Stimulated activated CD4-positive, alpha-beta T cell treated with anti-CD3 and anti-CD28 coated beads, TNF-alpha, amount 100 ng/mL, for 48 hours (primary cell): ENCODE results near the gene RAB35.

ENCODE experiments used
- DNase-seq, 3 donors: peaks; one replicate each; pipeline ENCODE4 v3.0.0-alpha.2; 2020; ENCODE audit warnings: low read depth in 3 of 3

The RAB35 gene

DNA sequence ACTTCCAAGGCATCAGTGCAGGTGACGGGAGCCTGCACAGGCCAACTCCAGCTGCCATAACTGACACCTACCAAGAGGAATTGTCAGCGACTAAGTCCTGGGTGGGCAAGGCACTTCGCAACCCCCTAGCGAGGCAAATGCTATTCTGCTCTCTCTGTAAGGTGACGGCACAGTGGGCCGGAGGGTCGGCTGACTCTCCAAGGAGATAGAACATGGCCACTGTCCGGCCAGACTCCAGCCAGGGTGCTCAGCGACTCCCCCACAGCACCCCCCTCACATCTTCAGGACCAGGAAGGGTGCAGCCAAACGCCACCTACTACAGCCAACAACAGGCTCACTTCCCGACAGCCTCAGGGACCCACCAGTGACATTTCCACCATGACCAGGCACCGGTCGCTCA lies 13.2 kb downstream of the RAB35 start:
- DNase-seq: no peak

DNA sequence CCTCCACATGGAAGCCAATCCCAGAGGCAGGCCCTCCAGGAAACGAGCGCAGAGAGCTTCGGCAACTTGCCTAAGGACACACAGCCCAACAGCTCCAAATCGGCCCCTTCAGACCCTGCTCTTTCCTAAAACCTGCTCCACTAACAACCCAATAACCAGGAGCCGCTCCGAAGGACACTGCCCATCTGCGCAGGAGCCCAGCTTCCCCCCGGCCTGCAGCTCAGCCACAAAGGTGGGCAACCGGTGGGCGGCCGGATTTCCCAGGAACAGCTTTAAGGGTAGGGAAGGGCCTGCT lies 13.6 kb downstream of the RAB35 start:
- DNase-seq: no peak

DNA sequence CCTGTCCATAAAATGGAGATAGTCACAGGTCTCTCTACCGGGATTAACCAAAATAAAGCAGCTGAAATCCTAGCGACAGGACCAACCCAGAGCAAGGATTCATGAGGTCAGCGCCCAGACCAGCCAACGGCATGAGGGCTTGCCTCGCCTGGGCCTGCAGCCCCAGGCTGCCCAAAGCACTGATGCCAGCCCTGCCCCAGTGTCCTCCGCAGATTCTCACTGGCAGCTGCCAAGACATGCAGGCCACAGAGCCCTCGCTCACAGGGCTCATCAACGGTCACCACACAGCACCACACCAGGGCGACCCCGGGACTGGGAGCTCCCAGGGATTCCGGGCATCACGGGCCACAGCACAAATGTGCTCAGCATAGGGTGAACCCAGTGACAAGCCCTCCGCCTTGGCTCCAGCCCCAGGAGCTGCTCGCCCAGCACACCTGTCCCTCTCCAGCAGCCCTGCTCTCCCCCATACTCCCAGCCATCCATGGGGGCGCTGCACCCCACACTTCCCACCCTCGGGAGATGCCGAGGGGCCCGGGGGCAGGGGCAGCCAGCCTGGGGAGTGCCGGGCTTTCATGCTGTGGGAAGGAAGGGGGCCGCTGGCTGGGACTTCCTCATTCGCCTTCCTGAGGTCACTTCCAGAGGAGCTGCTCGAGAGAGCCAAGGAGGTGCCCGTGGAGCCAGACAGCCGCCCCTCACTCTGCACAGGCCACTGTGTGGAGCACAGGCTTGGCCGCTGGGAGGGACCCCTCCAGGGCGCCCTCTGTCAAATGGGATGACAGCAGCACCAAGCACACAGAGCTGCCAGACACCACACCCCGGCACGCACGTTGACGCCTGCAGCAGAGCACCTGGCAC lies 14.1 kb downstream of the RAB35 start:
- no peak for DNase-seq

DNA sequence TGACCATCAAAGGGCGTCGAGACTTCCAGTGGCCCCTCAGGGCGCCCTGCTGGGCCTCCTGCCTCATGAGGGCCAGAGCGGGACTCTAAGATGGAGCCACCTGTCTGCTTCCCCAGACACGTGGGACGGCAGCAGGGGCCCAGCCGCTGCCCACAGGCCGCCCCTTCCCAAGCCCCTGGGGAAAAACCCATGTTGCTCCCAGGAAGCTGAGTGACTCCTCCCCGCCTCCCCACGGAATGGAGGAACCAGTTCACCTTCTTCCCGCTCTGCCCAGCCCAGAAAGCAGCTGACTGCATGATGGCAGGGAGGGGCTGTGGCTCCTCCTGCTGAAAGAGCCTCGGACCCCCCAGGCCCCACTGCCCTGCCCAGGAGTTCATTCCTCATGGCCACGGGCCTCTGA lies 14.9 kb downstream of the RAB35 start:
- no peak for DNase-seq

DNA sequence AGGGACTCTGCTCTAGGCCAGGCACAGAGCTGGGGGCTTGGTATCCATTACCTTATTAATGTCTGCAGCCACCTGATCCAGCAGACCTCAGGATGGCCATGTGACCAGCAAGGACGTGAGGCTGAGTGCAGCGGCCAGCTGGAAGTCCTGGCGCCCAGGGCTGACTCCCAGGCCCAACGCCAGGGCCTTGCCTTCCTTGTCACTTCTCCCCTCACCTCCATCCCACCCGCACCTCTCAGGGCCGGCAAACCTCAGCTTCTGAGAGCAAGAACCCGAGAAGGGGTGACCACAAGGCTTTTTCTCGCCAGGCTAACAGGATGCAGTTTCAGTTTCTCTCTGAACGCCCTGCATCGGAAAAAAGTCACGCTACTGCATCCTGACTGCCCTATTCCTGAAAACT lies 15.4 kb downstream of the RAB35 start:
- DNase-seq: no peak

DNA sequence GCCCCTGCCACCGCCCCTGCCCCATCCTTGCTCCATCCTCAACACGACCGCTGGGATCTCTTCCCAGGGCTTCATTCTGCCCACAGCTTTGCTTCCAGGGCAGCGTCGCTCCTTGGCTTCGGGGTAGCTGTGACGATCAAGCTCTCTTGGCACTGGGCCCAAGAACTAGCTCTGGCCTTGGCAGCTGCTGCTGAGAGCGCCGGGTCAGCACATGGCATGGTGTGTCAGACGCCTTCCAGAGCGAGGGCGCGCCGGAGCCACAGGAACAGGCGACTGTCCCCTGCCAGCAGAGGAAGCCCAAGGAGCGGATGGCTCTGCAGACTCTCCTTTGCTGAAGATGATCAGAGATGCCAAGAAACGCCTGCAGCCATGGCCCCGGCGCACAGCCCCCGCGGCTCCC lies 15.9 kb downstream of the RAB35 start:
- no peak for DNase-seq

DNA sequence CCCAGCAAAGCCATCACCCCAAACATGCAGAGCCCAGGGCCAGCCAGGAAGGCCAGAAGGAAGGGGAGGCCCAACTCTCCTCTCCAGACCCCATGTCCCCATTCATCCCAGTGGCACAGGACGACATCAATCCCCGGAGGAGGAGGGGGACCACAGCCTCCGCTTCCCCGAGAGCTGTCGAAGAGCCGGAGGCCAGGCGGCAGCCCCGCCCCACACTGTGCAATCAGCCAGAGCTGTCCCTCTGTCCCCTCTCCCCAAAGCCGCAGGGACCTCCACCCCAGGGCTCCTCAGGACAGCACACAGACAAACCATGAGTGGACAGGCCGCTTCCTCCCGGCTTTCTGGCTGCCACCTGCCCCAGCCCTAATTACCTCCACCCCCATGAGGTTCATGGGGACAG lies 16.8 kb downstream of the RAB35 start:
- no peak for DNase-seq

DNA sequence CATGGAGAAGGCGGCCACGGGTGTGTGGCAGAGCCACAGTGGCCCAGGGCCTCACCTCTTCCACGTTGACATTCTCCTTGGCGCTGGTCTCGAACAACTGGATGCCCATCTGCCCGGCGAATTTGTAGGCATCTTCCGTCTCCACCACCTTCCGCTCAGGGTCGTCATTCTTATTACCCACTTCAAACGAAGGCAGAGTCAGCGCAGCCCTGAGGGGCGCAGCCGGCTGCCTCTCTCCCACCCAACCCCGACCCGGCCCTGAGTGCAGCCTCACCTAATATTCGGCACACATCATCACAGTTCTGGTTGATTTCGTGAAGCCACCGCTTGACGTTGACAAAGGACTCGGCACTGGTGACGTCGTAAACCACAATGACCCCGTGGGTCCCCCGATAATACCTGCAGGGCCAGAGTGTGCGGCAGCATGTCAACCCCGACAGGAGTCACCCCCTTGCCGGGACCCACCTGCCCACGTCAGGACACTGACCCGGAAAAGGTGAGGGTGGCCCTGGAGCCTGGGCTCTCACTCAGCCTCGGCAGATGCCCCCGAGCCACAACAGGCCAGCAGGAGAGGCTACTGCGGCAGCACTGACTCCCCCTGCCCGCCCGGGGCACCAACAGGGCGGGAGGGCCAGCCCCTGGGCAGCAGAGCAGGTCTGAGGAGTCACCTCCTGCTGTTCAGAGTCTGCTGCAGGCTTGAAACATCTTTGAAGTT lies 17.6 kb downstream of the RAB35 start:
- DNase-seq: no peak

DNA sequence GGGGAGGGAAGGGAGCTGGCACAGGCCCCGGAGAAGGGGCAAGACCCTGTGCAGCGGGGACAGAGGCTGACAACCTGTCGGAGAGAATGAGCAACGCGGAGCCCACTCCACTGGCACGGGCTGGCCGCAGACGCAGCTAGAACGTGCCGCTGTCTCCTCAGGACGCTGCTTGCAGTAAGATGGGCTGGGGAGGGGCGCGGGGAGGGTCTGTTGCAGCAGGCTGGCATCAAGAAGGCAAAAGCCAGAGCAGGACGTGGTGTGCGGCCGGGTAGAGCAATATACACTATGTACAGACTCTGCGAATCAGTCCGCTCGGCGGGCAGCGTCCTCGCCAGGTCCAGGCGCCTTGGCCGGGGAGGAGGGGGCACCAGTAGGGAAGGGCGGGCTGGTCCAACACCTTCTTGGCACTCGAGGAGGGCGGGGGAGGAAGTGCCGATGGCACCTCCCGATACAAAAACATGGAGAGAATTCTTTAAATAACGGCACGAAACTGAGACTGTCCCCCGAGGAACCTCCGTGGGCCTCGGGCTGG lies 19.8 kb downstream of the RAB35 start:
- DNase-seq: no peak

DNA sequence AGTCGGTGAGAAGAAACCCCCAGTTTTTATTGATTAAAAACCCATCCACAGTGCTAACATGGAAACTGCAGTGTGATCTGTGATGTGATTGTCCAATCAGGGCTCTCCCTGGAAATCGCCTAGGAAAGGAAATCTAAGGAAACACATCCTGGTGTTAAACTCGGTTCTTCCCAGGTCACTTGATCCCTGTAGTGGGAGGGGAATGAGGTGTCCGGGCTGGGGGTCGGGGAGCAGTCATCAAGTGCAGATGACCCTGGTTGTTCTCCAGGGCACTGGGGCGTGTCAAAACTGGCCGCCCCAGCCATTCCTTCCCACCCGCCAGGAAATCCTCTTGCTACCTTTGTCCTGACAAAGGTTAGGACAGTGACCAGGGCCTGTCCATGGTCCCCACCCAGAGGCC lies 20.8 kb downstream of the RAB35 start:
- no peak for DNase-seq

DNA sequence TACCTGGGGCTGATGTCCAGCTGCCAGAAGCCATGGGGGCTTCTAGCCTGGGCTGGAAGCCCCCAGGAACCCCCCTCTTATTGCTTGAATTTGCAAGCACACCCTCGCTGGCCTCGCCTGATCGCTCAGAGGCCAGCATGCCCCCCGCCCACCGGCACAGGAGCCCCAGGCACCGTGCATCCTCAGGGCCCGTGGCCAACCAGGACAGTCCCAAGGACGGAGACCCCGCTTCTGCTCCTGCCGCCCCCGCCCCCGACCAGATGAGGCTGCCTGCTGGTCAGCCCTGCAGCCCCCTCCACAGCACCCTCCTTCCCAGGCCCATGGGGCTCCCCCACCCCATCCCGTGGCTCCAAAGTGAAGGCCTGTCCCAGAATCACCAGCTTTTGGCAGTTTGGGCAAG lies 21.2 kb downstream of the RAB35 start:
- DNase-seq: no peak

DNA sequence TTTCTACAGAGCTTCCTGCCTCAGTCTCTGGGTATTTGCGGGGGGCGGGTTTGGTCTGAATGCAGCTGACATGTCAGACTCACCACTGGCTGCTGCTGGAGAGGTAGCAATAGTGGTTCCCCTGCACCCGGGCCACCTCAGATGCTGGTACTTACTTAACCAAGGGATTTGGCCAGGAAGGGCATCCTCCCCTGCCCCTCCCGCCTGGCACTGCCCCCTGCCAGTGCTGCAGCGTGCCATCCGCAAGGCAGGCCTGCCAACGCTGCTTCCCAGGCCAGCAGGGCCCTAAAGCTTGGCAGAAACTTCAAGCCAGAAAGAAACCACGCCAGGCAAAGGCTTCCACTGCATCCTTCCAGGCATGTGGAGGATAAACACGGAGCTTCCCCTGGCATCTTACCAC lies 22.1 kb downstream of the RAB35 start:
- DNase-seq: no peak

DNA sequence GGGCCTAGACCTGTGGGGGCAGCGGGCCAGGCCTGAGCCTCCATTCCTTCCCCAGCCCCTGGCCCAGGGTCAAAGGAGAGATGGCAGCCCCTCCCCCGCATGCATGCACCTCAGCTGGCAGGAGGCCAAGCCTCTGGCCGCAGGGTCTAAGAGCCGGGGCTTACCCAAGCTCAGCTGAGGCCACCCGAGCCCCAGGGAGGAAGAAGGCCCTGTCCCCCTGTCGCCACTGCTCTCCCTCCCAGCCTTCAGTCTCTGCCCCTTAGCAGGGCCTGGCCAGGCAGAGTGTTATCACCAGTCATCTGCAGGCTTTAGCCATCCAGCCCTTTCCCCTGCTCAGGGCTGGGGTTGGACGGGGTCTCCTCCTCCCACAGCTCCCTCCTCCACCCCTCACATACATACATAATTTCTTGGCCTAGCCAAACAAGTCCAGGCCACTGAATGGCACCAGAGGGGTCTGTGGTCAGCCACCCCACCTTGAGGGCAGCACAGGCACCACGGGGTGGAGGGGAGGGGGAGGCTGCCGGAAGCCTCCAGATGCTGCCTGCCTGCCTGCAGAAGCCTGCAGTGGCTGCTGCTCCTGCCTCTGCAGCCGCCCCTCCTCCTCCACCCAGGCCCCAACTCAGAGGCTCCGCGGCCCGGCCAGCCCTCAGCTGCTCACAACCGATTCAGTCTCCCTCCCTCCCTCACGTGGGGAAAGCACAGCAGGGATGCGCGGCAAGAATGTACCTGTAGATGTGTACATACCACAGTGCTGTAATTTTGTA lies 22.8 kb downstream of the RAB35 start:
- no peak for DNase-seq

DNA sequence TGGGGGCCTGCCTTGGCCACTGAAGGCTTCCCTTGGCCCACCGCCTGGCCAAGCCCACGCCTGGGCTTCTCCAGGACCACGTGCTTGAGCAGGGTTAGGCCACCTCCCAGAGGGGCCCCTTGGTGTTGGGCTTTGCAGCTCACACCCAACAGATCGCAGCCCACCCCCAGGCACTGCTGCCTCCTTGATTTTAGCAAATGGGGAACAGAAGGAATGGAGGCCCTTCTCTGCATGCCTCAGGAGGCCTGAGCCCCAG lies 23.3 kb downstream of the RAB35 start:
- DNase-seq: no peak

DNA sequence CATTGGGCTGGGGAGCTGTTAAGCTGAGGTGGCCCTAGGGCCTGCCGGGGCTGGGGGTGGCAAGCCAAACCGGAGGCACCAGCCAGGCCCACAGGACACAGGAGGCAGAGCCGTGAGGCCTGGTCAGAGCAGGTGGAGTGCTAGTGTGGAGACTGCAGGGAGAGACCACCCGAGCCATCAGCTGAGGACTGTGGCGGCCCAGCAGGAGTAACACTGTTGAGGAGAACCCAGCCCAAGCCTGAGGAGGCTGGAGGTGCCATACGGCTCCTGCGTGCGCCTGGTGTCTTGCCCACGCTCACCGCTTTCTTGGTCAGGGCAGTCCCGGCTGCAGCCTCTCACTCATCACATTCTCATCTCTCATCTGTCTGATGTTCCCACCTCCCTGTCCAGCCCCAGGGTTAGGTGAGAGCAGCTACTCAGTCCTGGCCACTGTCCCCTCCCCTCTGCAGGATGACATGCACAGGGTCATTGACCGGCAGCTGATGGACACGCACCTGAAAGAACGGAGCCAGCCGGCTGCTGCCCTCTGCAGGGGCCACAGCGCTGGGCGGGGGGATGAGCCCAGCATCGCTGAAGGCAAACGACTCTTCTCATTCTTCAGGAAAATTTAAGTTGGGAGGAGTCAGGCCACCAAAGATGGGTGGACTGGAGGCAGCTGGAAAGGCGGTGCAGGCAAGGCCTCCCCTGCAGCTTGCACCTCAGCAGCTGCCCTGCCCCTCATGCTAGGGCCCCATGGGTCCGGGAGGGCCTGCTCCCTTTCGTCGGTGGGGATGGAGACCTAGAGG lies 23.8 kb downstream of the RAB35 start:
- no peak for DNase-seq

DNA sequence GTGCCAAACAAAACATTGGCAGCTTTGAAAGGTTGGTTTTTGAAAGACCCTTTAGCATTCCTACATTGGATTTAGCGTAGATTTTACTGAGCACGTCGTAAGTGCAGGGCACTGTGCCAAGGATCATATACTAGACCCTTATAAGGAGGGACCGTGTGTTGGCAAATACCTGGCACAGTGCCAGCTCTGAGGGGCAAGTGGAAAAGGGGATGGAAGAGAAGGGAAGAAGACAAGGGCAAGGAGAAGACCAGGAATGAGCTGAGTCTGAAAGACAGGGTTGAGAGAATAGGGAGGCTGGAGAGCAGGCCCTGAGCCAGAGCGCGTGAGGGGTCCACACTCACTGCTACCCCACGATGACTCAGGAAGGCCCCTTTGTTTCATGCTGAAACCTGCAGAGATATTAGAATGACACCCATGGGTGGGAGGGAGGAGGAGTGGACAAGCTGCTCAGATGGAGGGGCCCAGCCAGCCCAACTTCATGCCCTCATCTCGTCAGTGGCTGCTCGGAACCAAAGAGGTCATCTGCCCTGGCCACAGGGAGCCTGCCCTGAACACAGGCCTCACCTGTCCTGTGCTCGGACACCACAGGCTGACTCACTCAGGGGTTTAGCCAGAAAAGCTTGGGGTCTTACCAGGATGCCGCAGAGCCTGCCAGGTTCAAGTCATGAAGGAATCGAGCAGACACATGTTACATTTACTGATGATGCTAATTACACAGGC lies 25.0 kb downstream of the RAB35 start:
- no peak for DNase-seq

DNA sequence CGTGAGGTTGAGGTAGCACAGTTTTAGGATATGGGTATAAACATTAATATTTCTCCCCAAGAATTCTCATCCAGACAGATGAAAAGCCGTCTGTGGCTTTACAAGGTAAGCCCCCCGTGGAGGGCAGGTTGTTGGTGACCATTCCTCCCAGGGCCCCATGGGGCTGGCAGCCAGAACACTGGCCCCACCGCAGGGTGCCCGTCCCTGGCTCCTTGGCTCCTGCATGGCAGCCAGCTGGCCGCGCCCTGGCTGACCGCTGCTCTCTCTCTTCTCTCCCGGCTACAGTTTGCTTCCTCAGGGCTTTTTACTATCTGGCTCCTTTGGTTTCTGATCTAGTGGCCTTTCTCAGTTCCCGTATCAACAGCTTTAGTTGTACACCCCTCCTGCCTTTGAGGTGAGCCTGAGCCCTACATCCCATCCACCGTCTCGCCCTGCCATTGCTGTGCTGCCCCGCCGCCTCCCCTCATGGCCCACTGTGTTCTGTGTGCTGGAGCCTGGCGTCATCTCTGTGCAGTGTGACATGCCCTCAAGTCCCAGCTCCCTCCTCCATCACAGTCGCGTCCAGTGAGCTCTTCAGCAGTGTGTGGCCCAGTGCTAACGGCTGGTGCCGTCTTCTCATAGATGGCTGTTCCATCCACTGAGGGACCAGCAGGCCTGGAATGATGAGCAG lies 25.8 kb downstream of the RAB35 start:
- no peak for DNase-seq

DNA sequence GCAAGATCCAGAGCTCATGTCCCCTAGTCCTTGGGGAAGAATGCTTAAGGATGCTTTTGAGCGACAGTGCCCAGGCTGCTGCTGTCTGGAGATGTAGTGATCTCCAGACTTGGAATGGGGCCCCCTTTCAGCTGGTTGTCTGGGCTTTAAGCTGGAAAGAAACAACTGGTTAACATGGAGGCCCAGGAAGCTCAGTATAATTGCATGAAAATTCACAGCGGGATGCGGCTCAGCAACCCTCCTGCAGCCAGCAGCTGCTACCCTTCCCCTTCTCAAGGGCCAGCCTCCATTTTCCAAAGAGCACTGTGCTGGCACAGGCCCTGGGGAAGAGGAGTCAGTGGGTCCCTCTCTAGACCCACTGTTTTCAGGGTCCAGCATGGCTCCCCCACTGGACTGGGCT lies 26.3 kb downstream of the RAB35 start:
- DNase-seq: no peak

DNA sequence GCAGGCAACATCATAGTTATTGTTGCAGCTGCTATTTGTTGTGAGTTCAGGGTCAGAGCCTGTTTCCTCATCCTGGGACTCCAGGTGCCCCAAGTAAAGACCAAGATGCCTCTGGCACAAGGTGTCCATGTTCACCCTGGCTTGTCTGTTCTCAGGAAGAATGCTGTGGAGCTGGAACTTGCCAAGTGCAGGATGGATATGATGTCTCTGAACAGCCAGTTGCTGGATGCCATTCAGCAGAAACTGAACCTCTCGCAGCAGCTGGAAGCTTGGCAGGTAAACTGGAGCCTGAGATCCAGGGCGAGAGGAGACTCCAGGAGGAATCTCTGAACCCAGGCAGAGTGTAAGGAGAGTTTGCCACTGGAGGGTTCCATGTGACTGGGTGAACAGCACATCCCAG lies 26.8 kb downstream of the RAB35 start:
- no peak for DNase-seq

DNA sequence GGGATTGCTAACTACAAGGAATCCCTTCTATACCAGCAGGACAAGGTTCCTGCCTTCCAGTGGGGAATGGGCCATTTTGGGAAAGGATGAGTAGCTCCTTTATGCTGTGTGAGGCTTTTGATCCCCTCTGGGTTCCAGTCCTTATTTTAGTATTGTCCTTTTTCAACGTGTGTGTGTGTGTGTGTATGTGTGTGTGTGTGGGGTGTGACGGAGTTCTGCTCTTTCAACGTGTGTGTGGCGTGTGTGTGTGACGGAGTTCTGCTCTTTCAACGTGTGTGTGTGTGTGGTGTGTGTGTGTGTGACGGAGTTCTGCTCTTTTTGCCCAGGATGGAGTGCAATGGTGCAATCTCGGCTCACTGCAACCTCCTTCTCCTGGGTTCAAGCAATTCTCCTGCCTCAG lies 27.4 kb downstream of the RAB35 start:
- DNase-seq: no peak
